ENCODE measurements around the gene PI4KA. TPM values are rescaled to one million over a fixed set of nuclear protein-coding genes. Genes with fewer than 3 reads are reported as not detected.

PI4KA gene
- total and polyA plus RNA-seq, 2 of the 13 experiments (the other 11 are each of a cell fraction or from before 2014, with no cell fraction given), result 27.4 to 56.4 TPM

DNA sequence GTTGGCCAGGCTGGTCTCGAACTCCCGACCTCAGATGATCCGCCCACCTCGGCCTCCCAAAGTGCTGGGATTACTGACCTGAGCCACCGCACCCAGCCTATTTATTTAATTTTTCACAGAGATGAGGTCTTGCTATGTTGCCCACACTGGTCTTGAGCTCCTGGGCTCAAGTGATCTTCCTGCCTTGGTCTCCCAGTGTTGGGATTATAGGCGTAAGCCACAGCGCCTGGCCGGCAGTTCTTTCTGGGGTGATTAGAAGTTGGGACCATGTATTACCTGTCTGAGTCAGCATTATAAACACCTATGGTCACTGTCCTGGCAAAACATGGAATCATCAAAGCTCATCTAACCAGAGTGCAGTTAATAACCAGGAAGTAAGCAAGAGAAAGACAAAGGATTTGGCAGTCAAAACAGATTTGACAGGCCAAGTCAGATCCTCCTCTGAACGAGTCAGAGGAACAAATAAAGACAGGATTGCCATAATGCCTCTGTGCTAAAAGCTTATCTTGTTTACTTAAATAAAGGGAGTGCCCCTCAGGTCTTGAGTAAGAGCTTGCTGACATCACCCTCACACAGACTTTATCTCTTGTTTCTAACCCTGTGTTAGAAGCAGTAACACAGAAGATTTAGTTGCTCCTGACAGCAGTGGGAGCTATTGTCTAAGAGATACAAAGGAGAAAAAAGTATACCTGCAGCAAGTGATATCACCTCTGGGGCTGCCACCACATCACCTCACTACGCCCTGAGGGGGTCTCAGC, 81.0 kb downstream of the PI4KA start (continued):
- TF ChIP-seq, protein P1, sequence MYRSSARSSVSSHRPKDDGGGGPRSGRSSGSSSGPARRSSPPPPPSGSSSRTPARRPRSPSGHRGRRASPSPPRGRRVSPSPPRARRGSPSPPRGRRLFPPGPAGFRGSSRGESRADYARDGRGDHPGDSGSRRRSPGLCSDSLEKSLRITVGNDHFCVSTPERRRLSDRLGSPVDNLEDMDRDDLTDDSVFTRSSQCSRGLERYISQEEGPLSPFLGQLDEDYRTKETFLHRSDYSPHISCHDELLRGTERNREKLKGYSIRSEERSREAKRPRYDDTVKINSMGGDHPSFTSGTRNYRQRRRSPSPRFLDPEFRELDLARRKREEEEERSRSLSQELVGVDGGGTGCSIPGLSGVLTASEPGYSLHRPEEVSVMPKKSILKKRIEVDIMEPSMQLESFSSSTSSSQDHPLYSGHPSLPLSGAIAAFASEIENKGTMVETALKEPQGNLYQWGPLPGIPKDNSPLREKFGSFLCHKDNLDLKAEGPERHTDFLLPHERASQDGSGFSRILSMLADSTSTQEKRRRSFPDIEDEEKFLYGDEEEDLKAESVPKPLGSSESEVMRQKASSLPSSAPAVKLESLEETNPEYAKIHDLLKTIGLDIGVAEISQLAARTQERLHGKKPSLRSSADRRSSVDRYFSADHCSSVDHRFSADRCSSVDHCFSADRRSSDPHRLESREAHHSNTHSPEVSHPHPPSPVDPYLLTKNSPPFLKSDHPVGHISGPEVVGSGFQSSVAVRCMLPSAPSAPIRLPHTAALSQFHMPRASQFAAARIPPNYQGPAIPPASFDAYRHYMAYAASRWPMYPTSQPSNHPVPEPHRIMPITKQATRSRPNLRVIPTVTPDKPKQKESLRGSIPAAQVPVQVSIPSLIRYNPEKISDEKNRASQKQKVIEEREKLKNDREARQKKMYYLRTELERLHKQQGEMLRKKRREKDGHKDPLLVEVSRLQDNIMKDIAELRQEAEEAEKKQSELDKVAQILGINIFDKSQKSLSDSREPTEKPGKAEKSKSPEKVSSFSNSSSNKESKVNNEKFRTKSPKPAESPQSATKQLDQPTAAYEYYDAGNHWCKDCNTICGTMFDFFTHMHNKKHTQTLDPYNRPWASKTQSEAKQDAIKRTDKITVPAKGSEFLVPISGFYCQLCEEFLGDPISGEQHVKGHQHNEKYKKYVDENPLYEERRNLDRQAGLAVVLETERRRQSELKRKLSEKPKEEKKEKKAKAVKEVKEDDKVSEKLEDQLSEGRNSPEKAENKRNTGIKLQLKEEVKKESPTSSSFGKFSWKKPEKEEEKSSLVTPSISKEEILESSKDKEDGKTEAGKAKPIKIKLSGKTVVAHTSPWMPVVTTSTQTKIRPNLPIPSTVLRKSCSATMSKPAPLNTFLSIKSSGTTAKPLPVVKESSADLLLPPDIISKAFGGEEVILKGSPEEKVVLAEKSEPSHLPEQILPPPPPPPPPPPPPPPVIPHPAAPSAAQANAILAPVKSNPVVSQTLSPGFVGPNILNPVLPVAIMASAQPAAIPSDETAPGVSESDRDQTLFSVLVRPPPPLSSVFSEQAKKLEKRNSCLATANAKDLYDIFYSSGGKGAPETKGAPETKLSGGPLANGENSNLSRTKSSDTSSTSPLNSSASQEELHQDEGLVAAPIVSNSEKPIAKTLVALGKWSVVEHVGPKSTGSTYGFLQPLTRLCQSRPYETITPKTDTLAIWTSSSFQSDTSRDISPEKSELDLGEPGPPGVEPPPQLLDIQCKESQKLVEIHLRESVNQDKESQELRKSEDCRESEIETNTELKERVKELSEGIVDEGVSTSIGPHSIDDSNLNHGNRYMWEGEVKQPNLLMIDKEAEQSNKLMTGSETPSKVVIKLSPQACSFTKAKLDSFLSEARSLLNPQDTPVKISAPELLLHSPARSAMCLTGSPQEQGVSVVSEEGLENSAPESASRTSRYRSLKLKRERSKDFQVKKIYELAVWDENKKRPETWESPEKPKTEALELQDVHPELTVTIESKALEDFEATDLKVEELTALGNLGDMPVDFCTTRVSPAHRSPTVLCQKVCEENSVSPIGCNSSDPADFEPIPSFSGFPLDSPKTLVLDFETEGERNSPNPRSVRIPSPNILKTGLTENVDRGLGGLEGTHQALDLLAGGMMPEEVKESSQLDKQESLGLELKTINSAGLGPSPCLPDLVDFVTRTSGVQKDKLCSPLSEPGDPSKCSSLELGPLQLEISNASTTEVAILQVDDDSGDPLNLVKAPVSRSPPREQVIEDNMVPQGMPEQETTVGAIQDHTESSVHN (CRISPR knock-in tag; IDR thresholded peaks at IDR 0.05), result no peak
- TF ChIP-seq HOXA3 (CRISPR knock-in tag; IDR thresholded peaks at IDR 0.05), result peak; percentile 71
- peak; percentile 35 to 66; a peak in 1 of 4 replicates for TF ChIP-seq HMGXB4 (CRISPR knock-in tag; IDR thresholded peaks at IDR 0.05; ENCODE audit: borderline replicate concordance in 1 of 2, low read depth in 1 of 2)
- TF ChIP-seq NFE2L1 (CRISPR knock-in tag; IDR thresholded peaks at IDR 0.05; ENCODE audit: borderline replicate concordance), result no peak
- TF ChIP-seq ZBTB7A (CRISPR knock-in tag; IDR thresholded peaks at IDR 0.05), result no peak
- peak; percentile 57 for TF ChIP-seq ASH2L (IDR thresholded peaks at IDR 0.05; ENCODE audit: insufficient read length, low read depth, low read length)
- no peak for TF ChIP-seq ZNF354B (CRISPR knock-in tag; IDR thresholded peaks at IDR 0.05)
- TF ChIP-seq AKNA (CRISPR knock-in tag; IDR thresholded peaks at IDR 0.05; ENCODE audit: borderline replicate concordance), result no peak
- no peak for TF ChIP-seq NFE2L2 (IDR thresholded peaks at IDR 0.05; ENCODE audit: low read length)
- 0 out of 2 replicates have a peak, but pooled peaks have one; percentile 77 for TF ChIP-seq ZFP1 (CRISPR knock-in tag; IDR thresholded peaks at IDR 0.05)

Measured in HepG2 (cell line).